A673 (cell line): ENCODE results near the gene DENND6A.

Experiments used
- EZH2 ChIP-seq: fragments of 200-600 bp; sonication (generic); IDR thresholded peaks from 2 replicates; pipeline ENCODE4 v1.6.1; 2017; ENCODE audit warnings: borderline replicate concordance, low read depth, mild to moderate bottlenecking, mixed read lengths, antibody characterized with exemption, low read length; ENCODE audit not compliant: poor library complexity, severe bottlenecking
- TF ChIP-seq, protein P1 (sequence below): fragments of 300-800, 200-600 bp; sonication (generic); conservative IDR thresholded peaks from 2 replicates; pipeline ENCODE4 v1.5.1; 2017; ENCODE audit warnings: low read depth, mild to moderate bottlenecking, antibody characterized with exemption, low read length, moderate library complexity, mixed read lengths

DNA sequence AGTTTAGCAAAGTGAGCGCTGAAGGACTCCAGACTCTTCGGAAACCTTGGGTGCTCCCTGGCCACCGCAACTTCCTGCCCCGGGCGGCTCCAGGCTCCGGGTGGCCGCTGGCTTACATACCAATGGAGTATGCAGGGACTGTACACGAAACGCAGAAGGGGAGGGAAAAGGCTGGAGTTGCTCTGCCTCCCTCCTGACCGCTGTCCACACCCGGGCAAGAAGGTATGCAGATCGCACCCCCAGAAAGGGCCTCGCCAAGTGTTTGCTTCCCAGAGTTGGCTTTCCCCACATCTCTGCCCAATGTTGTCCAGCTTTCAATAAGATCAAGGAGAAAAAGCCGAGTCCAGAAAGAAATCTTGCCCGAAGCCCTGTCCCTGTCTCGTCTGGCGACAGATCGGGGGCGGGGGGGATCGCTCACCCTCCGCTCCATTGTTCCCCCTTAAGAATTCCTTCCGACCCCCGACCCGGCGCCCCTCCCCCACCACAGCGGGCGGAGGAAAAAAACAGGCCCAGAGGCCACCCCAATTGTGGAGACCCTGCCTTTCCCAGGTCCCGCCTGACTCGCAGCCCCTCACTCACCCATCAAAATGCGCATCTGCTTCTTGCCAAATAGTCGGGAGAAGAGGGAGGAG, 96.3 kb downstream of the DENND6A start:
- TF ChIP-seq, protein P1, sequence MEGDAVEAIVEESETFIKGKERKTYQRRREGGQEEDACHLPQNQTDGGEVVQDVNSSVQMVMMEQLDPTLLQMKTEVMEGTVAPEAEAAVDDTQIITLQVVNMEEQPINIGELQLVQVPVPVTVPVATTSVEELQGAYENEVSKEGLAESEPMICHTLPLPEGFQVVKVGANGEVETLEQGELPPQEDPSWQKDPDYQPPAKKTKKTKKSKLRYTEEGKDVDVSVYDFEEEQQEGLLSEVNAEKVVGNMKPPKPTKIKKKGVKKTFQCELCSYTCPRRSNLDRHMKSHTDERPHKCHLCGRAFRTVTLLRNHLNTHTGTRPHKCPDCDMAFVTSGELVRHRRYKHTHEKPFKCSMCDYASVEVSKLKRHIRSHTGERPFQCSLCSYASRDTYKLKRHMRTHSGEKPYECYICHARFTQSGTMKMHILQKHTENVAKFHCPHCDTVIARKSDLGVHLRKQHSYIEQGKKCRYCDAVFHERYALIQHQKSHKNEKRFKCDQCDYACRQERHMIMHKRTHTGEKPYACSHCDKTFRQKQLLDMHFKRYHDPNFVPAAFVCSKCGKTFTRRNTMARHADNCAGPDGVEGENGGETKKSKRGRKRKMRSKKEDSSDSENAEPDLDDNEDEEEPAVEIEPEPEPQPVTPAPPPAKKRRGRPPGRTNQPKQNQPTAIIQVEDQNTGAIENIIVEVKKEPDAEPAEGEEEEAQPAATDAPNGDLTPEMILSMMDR = no peak
- TF ChIP-seq EZH2 = no peak
